HG03575 (cell line): ENCODE measurements around the gene HSPA2.

Experiments used
- ATAC-seq: cut with Tn5 transposase; IDR thresholded peaks from one replicate; pipeline ENCODE4 v1.9.1; 2021; ENCODE audit not compliant: unreplicated experiment, insufficient number of reproducible peaks, low FRiP score; ENCODE audit errors: extremely low read depth

HSPA2 gene

DNA sequence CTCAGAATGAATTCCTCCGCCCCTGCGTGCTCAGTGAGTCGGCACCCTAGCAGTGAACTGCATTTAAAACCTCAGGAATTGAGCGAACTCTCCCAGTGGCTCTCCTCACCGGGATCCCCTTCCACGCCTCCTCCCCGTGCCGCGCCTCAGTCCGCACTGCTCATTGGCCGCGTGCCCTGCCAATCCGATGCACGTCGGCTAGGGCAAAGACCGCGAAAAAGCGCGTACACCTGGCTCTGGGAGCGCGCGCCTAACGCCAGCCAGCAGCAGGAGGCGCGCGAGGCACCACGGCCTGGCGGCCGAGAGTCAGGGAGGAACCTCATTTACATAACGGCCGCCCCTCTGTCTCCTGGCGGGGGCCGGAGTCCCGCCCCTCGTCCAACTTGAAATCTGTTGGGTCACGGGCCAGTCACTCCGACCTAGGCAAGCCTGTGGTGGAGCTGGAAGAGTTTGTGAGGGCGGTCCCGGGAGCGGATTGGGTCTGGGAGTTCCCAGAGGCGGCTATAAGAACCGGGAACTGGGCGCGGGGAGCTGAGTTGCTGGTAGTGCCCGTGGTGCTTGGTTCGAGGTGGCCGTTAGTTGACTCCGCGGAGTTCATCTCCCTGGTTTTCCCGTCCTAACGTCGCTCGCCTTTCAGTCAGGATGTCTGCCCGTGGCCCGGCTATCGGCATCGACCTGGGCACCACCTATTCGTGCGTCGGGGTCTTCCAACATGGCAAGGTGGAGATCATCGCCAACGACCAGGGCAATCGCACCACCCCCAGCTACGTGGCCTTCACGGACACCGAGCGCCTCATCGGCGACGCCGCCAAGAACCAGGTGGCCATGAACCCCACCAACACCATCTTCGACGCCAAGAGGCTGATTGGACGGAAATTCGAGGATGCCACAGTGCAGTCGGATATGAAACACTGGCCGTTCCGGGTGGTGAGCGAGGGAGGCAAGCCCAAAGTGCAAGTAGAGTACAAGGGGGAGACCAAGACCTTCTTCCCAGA is at the start of gene HSPA2:
Gene HSPA2, plus strand, starts transcription at position 534 of the 995 bp plus-strand sequence. Its CDS starts 109 bp downstream, at position 643.
- ATAC-seq: peak; percentile 75

DNA sequence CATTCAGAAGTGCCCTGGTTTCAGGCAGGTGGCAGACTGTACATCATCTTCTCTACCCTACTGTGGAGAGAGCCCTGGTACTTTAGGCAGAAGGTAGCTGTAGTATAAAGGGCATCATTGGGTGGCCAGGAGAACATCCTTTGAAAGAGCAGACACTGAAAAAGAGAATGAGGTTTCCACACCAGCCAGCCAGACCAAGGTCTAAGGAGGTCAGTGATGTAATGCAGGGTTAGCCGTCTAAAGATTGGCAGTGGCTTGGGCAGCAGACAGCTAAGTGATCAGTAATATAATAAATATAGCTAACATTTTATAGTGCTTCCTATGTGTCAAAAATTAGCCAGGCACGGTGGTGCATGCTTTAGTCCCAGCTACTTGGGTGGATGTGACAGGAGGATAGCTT is 48.9 kb upstream of the HSPA2 start:
- ATAC-seq: no peak

DNA sequence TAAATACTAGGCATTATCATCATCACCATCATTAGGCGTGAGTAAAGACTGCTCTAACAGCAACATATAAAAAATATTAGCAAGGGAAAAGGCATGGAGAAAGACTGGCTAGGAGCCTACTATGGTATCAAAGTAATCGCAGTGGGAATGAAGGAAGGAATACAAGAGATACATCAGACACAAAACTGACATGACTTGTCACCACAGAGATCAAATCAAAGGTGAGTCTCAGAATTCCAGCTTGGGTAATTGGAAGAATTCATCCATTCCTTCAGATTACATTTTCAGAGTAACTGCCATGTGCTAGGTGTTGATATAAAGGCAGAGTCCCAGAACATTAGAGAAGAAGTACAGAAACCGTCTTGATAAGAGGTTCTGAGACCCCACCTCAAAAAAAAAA is 47.1 kb upstream of the HSPA2 start:
- ATAC-seq: no peak

DNA sequence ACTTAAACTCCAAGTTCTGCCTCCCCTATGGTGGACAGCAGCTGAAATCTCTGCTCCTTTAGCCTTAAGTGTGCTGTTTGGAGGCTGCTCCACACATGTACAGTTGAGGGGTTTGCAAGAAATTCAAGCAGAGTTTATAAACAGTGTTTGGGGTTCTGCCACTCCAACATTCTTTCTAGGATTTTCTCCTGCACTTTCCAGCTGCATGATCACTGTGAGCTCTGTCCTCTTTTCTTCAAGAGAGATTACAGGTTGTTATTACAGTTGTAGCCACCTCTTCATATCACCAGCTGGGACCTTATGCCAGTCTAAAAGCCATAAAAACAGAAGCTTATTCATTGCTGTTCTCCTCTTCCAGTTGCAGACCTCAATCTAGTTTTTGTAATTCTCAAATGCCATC is 45.3 kb upstream of the HSPA2 start:
- ATAC-seq: no peak

DNA sequence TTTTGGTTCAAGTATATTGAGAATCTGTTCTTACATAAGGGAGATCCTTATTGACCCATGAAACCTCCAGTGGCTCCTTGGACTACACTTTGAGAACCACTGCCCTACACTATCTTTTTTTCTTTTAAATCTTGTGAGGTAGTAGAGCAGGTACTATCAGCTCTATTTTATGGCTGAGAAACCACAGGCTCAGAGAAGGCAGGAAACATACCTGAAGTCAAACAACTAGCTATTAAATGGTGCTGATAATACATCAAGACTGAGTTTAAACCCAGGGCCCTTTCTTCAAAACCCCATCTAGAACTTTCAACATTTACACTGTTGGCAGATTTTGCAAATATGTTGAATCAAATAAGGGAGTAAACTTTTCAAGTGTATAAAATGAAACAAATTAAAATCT is 43.8 kb upstream of the HSPA2 start:
- ATAC-seq: no peak

DNA sequence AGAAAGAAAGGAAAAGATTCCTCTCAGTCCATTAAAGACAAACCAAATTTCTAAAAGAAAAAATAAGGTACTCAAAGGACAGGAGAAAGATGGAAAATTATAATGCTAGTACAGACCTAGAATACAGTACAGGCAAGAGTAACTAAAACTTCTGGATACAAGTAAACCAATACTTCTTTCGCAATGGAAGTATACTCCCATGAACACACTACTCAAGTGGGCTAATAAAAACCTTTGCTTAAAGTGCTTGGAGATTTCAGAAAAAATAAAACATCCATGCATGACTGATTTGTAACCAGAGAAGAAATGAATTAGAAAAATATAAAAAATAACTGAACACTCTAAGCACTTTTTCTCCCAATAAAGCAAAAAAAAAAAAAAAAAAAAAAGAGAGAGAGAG is 40.5 kb upstream of the HSPA2 start:
- no peak for ATAC-seq

DNA sequence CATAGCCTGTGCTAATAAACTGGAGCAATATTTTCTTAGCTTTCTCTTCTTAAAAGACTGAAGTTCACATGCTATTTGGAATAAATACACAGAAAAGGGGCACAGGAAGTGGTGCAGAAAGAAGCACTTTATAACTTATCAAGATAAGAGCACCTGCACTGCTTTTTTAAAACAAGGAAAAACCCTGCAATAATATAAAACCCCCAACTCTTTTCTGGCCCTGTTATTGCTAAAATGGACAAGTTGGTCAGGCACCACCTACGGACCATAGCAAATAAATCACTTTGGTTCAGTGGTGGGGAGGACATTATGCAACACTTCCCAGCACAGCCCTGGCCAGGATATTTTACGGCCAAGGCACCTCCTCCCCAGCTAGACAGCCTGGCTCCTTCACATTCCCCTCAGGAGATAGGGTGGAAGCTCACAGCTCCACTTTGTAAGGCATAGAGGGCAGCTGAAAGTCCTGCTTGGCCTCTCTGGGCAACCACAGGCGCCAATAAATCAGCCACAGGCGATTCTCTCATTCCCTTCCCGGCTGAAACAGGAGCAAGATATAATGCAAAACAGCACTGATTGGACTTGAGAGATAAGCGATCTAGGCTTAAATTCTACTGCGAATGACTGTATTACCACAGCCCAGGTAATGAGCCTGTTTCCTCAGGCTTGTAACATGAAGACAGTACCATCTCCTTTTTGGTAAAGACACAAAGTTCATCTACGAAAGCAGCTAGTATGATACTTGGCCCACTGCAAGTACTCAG is 39.0 kb upstream of the HSPA2 start:
- ATAC-seq: no peak

DNA sequence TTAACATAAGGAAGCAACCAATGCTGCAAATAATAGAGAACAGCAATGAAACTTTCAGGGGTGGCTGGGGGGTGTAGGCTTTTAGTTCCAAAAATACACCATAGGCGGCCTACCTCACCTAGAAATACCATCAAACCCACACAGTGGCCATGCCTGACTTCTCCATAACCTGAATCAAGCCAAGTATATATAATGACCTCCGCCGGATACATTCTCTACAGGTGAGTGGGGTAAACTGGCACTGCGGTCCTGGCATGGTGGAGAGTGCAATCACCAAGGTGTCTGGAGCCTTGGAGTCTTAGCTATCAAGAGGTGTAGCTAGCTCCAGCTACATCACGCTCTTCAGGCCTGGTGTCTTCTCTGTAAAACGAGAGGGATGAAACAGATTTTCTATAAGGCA is 38.1 kb upstream of the HSPA2 start:
- ATAC-seq: no peak

DNA sequence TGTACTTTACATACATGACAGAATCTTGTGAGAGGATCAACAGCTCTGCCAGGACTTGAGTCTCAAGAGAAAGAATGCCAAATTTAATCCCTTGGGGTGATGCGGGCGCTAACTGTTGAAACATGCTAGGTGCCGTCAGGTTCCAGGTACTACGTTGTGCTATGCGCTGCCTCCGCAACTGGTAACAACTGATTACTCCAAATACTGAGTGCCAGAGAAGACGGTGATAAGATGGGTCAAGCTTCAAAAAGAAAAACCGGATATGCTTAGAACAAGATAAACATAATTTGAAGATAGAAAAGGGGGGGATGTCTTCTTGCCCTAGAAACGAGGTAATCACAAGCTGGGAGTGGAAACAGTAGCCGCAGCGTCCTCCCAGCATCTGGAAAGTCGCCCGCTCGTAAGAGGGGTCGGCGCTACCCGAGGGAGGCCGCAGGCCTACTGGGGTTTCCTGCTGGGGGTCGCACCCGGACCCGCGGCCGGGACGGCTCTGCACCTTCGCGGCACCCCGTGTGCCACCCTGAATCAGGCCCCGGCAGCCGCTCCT is 37.6 kb upstream of the HSPA2 start:
- ATAC-seq: no peak

DNA sequence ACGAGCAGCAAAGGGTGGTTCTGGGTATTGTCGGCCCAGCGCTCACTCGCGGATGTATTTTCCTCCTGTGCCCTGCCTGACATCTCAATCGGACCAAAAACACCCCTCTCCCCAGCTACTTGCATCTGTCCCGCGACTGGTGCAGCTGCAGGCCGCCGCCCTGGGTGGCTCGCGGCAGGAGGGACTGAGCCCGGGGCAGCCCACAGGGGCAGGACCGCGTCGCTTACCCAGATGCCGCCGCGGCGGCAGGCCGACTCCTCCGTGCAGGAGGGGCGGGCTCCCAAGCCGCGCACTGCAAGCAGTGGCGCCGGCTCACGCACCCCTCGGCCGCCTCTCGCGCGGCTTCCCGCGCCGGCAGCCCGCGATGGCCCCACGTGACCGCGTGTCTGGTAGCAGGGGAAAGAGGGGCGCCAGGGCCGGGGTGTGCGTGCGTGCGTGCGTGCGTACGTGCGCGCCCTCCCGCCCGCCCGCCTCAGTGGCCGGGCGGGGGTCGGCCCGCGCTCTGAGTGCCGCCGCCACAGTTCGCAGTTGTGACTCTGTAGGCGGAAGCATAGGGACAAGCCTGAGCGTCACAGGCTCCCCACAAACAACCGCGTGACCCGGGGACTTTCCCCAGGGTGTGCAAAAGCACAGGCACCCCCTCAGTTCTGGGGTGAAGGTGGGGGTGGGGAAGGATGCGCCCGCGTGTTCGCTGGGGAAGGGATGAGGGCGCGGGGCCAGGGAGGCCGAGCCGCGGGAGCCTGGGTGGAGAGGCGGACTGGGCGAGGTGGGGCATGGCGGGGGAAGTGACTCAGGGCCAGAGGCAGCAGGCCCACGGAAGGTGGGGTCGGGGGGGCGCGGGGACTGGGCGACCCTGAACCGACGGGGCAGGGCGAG is 36.9 kb upstream of the HSPA2 start, which contains the start of gene ZBTB25:
Gene ZBTB25, minus strand, starts transcription at position 405 of the 876 bp plus-strand sequence. CDS start 13,305 bp downstream, outside the sequence.
- ATAC-seq: peak; percentile 33

DNA sequence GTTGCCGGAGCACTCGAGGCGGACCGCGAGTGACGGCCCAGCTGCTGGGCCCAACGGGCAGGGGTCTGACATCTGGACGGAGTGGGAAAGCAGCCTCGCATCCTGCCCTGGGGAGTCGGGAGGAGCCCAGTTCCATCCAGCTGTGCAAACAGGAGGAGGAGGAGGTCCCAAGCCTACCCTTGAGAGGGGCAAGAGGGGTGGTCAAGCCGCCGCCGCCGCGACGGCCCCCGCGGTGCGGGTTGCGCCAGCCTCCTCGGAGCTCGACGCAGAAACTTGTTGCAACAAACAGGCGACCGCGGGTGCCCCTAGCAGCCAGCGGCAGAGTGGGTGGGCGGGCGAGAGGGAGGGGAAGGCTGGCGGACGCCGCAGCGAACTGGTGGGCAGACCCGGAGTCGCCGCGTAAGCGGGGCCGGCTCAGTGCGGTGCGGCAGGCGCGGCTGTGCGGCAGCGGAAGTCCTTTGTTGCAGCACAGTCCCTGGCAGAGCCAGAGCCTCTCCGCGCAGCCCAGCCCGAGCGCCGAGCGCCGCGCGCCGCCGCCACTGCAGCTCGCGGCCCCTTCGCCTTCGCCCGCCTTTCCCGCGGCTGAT is 36.1 kb upstream of the HSPA2 start, which contains the start of gene ZBTB1:
Gene ZBTB1, plus strand, starts transcription at position 461 of the 587 bp plus-strand sequence. CDS start 16,735 bp downstream, outside the sequence.
- no peak for ATAC-seq

DNA sequence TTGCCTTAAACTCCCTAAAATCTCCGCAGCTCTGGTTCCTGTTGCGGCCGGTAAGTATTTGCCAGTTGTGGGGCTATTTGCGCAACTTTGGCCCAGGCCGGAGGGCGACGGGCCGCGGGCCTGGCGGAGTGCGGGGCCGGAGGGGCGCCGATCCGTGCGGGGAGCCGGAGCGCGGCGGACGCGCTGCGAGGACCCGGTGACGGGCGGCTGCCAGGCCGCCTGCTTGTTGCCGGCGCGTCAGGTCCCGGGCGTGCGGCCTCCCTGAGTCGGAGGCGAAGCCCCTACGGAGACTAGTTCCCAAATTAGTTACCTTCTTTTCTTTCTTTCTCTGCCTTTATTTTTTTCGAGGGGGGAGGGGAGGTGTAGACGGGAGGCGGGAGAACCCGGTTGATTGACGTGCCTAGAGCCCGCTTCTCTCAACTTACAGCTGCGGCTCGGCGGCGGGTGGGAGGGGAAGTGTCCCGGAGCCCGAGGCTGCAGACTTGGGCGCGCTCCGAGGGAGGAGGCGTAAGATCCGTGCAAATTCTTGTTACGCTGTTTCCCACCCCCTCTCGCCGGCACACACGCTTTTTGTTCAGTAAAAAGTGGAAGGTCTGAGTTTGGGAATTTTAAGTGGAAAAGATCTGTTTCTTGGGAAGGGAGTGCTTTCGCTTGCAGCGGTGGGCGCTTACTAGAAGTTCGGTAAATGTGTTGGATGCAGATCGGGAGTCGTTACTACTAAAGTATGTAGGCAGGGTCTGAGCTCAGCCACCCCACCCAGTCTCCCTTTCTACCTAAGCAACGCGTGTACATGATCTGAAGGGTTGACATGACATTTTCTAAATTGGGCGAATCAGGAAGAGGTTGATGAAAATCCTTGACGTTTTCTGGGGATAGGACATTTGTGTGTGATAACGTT is 35.4 kb upstream of the HSPA2 start:
- ATAC-seq: no peak

DNA sequence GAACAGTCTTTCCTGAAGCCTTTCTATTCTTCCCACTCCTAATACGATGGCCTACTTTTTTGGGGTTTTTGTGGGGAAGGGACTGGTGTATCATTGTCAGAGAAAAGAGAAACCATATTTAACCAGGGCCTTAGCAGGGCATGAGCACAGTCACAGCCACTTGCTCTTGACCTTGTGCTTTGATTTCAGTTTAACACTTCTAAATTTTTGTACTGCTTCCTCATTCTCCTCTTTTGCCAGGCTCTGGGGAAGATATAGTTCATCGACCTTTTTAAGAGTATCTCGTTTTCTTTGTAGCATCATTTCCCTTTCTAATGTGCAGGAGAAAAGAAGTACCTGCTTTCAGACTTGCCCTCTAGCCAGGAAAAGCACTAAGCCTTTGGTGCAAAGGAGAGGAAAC is 33.8 kb upstream of the HSPA2 start:
- no peak for ATAC-seq

DNA sequence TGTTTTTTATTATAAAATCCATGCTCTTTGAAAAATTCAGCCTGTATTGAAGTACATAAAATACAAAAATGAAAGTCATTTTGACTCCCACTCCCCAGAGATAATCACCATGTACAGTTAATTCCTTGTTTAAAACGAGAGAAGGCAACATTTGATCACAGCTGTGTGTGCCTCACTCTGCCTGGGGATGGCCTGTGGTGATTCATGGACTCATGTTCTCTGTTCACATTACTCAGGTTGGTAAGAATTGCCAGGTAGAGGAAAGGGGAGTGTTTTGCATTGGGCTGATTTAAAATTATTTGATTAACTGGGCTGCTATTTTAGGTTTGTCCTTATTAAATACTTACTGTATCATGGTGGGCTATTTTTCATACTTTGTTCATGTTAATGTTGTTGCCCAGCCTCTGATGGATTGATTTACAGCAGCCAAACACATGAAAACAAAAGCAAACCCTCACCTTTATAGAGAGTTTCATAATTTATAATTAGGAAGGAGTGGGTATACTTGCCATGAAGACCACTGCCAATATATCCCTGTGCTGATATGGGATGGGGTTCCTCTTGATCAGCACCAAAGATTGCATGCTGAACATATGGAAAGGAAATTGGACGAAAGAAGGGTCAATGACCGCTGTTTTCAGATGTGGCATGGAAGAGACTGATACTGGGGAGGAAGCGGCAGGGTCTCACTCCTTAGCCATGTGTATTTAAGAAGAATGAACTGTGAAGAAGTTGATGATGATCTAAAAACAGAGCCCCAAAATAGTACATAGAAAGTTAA is 33.0 kb upstream of the HSPA2 start:
- no peak for ATAC-seq

DNA sequence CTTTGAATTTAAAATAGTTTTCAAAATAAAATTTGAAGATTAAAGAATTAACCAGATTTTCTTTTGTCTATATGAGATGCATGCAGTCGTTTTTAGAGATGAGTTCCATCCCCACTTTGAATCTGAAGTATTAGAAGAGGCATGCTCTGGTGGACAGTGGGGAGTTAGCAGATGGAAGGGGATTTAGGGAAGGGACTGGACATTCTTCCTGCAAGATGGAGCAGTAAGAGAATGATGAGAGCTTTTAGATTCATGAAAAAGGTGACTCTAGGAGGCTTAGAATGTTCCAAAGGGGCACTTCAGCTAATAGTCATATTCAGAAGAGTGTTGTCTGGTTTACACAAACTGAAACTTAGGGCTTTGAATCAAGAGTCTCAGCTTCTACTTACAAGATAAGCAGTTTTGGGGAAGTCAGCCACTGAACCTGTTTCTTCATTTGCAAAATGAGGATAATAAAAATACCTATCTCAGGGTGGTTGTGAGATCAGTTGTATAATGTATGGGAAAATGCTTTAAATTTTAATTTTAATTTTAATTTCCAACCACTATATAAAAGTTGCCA is 32.2 kb upstream of the HSPA2 start:
- ATAC-seq: no peak

DNA sequence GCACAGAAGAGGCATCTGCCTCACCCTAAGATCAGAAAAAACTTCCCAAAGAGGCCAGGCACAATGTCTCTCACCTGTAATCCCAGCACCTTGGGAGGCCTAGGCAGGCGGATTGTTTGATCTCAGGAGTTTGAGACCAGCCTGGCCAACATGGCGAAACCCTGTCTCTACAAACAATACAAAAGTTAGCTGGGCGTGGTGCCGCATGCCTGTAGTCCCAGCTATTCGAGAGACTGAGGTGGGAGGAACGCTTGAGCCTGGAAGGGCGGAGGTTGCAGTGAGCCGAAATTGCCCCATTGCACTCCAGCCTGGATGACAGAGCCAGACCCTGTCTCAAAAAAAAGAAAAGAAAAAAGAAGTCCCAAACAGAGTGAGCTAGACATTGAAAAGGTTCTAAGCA is 31.5 kb upstream of the HSPA2 start:
- no peak for ATAC-seq
